HepG2 (cell line): Measurements from ENCODE around the gene ZNF865. TPM values are rescaled to one million over a fixed set of nuclear protein-coding genes. Genes with fewer than 3 reads are reported as not detected.
A peak's percentile ranks its signal among the peaks of the same experiment; 100 is the strongest.

Experiments
- GABPA ChIP-seq, 2 experiments: IDR thresholded peaks; 2 replicates each; pipeline ENCODE4 v1.6.1; 2011 to 2016; ENCODE audit warnings: low read depth in 2 of 2, low read length in 1 of 2, missing biosample characterization in 1 of 2, missing genetic modification characterization in 1 of 2
- HOXA9 ChIP-seq: sonication (generic); formaldehyde crosslinking; IDR thresholded peaks from 2 replicates; pipeline ENCODE4 v1.8.1; 2022; ENCODE audit warnings: missing genetic modification reagents, mild to moderate bottlenecking, moderate library complexity, borderline replicate concordance
- IKZF1 ChIP-seq: fragments of 450-650 bp; IDR thresholded peaks from 2 replicates; pipeline ENCODE4 v1.7.1; 2016
- IKZF5 ChIP-seq: IDR thresholded peaks from 2 replicates; pipeline ENCODE4 v1.6.1; 2018; ENCODE audit warnings: missing genetic modification reagents, mild to moderate bottlenecking, missing compliant biosample characterization
- PRMT3 ChIP-seq: sonication (generic); formaldehyde crosslinking; IDR thresholded peaks from 2 replicates; pipeline ENCODE4 v1.8.1; 2022; ENCODE audit warnings: low read depth, mild to moderate bottlenecking, moderate library complexity, missing genetic modification reagents, borderline replicate concordance
- RBFOX2 ChIP-seq: fragments of 200-400 bp; formaldehyde crosslinking; IDR thresholded peaks from 2 replicates; pipeline ENCODE4 v1.6.1; 2017; ENCODE audit warnings: low read depth, mild to moderate bottlenecking, low read length
- SPEN ChIP-seq: sonication (generic); formaldehyde crosslinking; IDR thresholded peaks from 2 replicates; pipeline ENCODE4 v1.5.1; 2020; ENCODE audit warnings: low read depth, mild to moderate bottlenecking, missing genetic modification reagents
- THRA ChIP-seq: sonication (generic); formaldehyde crosslinking; IDR thresholded peaks from 2 replicates; pipeline ENCODE4 v1.4.0; 2020; ENCODE audit warnings: missing genetic modification reagents, borderline replicate concordance
- ZEB1 ChIP-seq: IDR thresholded peaks from 2 replicates; pipeline ENCODE4 v1.6.1; 2012; ENCODE audit warnings: mild to moderate bottlenecking, low read depth, inconsistent platforms; ENCODE audit not compliant: insufficient replicate concordance
- ZFP41 ChIP-seq: sonication (generic); formaldehyde crosslinking; IDR thresholded peaks from 2 replicates; pipeline ENCODE4 v1.4.0; 2020; ENCODE audit warnings: mild to moderate bottlenecking, missing genetic modification reagents, borderline replicate concordance
- ZNF232 ChIP-seq: sonication (generic); formaldehyde crosslinking; IDR thresholded peaks from 2 replicates; pipeline ENCODE4 v1.4.0; 2020; ENCODE audit warnings: missing genetic modification reagents, borderline replicate concordance
- ZNF276 ChIP-seq: sonication (generic); formaldehyde crosslinking; IDR thresholded peaks from 2 replicates; pipeline ENCODE4 v1.4.0; 2020; ENCODE audit warnings: mild to moderate bottlenecking, low read depth, missing genetic modification reagents
- ZNF503 ChIP-seq: sonication (generic); formaldehyde crosslinking; IDR thresholded peaks from 2 replicates; pipeline ENCODE4 v1.4.0; 2020; ENCODE audit warnings: missing genetic modification reagents
- ZNF562 ChIP-seq: sonication (generic); formaldehyde crosslinking; IDR thresholded peaks from 2 replicates; pipeline ENCODE4 v1.8.0; 2022; ENCODE audit warnings: missing genetic modification reagents, borderline replicate concordance
- ZNF567 ChIP-seq: sonication (generic); formaldehyde crosslinking; IDR thresholded peaks from 2 replicates; pipeline ENCODE4 v1.8.1; 2023; ENCODE audit warnings: mild to moderate bottlenecking, missing genetic modification reagents, borderline replicate concordance
- ZNF687 ChIP-seq: sonication (generic); formaldehyde crosslinking; IDR thresholded peaks from 2 replicates; pipeline ENCODE4 v1.5.1; 2020; ENCODE audit warnings: mild to moderate bottlenecking, missing genetic modification reagents, moderate library complexity
- polyA plus RNA-seq, 8 experiments: library from polyadenylated mRNA; depleted of rRNA in 3 of 8; stranded (reverse) in 7 of 8; unstranded in 1 of 8; fragments of >200 nt; fragmentation: Illumina TruSeq in 4 of 8; extraction: Trizol in 4 of 8; gene quantifications; 2 replicates each; pipeline versions ENCODE4 v1.2.1 to v1.2.3, GENCODE V29; 2011 to 2016; ENCODE audit warnings: low read depth in 4 of 8, missing spikeins in 1 of 8, mixed read lengths in 1 of 8; ENCODE audit not compliant: insufficient read depth in 1 of 8
- total RNA-seq, 5 experiments: library from RNA; depleted of rRNA; stranded (reverse); fragments of >200 nt; fragmentation: Illumina TruSeq; extraction: Trizol; gene quantifications; 2 replicates each; pipeline ENCODE4 v1.2.3, GENCODE V29; 2016; ENCODE audit warnings: low read depth in 1 of 5

The ZNF865 gene
- total and polyA plus RNA-seq, 2 of the 13 experiments (the other 11 are each of a cell fraction or from before 2014, with no cell fraction given) = 0.93 to 1.0 TPM

GRCh38 chr19:55654868-55655647, 49.6 kb downstream of the ZNF865 start, which contains the start of gene U2AF2 (continued):
- TF ChIP-seq ZNF503 (CRISPR knock-in tag) (peak; percentile 52), SPEN (CRISPR knock-in tag) (peak; percentile 78), ZFP41 (CRISPR knock-in tag) (peak; percentile 11; the same call in 1 of the 2 replicates), PRMT3 (CRISPR knock-in tag) (no peak), ZNF562 (CRISPR knock-in tag) (no peak), RBFOX2 (peak; percentile 97), ZNF687 (CRISPR knock-in tag) (peak; percentile 95), HOXA9 (0 out of 2 replicates have a peak, but pooled peaks have one; percentile 29), THRA (CRISPR knock-in tag) (no peak), GABPA (IDR thresholded peaks at IDR 0.05; ENCODE audit: low read depth, low read length) (peak; percentile 80), GABPA (CRISPR knock-in tag; IDR thresholded peaks at IDR 0.05; ENCODE audit: low read depth) (peak; percentile 90), IKZF5 (no peak), ZEB1 (no peak), IKZF1 (no peak), ZNF276 (0 out of 2 replicates have a peak, but pooled peaks have one; percentile 53), ZNF232 (peak; percentile 53; the same call in 1 of the 2 replicates), ZNF567 (0 out of 2 replicates have a peak, but pooled peaks have one; percentile 42)
